Measurements from ENCODE around the gene EIF3F. TPM values are rescaled to one million over a fixed set of nuclear protein-coding genes. Genes with fewer than 3 reads are reported as not detected.
A peak's percentile ranks its signal among the peaks of the same experiment; 100 is the strongest.

Gene EIF3F
- total and polyA plus RNA-seq, 2 of the 8 experiments (the other 6 are each of a cell fraction or from before 2014, with no cell fraction given): 222 to 388 TPM

DNA sequence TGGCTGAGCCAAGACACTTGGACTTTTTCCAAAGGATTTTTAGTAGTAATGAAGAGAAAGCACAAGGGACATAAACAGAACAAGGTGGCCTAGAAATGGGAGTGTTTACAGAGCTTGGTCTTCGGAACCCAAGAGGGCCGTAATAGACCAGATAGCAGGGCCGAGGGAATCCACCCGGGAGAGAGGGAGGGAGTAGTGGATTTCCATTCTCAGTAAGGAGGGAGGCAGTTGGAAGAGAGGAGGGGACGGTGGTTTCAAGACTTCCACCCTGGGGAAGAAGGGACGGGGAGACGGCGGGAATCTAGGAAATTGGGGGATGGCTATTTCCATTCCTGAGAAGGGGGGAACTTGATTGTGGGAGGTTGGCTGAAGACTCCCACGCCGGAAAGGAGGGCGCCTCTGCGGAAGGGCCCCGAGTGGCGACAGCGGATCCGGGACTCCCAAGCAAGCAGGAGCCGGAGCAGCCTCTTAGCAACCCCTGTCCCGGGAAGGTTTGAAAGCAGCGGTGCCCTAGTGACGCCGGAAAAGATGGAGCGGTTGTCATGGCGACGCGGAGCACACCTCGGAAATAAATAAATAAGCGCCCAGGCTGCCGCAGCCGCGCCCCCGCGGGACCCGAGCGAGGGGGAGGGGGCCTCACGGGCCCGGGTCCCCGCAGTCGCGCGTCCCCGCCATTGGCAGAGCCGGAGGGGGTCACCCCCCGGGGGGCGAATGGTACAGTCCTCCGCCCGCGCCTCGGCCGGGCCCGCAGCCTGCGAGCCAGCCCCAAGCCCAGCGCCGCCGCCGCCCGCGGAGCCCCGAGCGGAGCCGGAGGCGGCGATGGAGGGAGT is 31.6 kb downstream of the EIF3F start (continued):
- TF ChIP-seq KDM1A (IDR thresholded peaks at IDR 0.05; ENCODE audit: borderline replicate concordance, low read length) (no peak), CTBP2 (IDR thresholded peaks at IDR 0.05; ENCODE audit: borderline replicate concordance, insufficient read depth, insufficient read length, low read length) (no peak), NRF1 (IDR thresholded peaks at IDR 0.05; ENCODE audit: low read depth, low read length) (no peak), JUN (IDR thresholded peaks at IDR 0.05; ENCODE audit: low read depth, low read length) (no peak), YY1 (IDR thresholded peaks at IDR 0.05; ENCODE audit: low read depth, low read length) (peak; percentile 27; the same call in 1 of the 2 replicates), EGR1 (IDR thresholded peaks at IDR 0.05; ENCODE audit: borderline replicate concordance, low read depth, low read length) (peak; percentile 53; the same call in 1 of the 2 replicates), MAFK (IDR thresholded peaks at IDR 0.05; ENCODE audit: low read depth, low read length) (no peak), SIX5 (IDR thresholded peaks at IDR 0.05; ENCODE audit: low read depth, low read length) (no peak), SP2 (IDR thresholded peaks at IDR 0.05; ENCODE audit: low read length) (no peak), CREB1 (IDR thresholded peaks at IDR 0.05) (peak; percentile 43; the same call in 1 of the 2 replicates), SRF (IDR thresholded peaks at IDR 0.05; ENCODE audit: low read depth, low read length) (no peak)

Measured in H1 (cell line).